Measurements from ENCODE around the gene PSMC4.

PSMC4 gene

GRCh38 chr19:39970675-39971379 lies at the start of gene PSMC4:
Gene PSMC4 (plus strand): TSS chr19:39971165. CDS start chr19:39971203, 38 bp downstream.
- peak; percentile 95 to 96 for DNase-seq

- DNase-seq = no peak
Measured at GRCh38 chr19:39923862-39924261, 47.1 kb upstream of the PSMC4 start.

GRCh38 chr19:39924389-39924788 lies 46.6 kb upstream of the PSMC4 start:
- no peak for DNase-seq

- DNase-seq = no peak
Measured at GRCh38 chr19:39924952-39925351, 46.0 kb upstream of the PSMC4 start.

- DNase-seq = no peak
Measured at GRCh38 chr19:39926170-39926760, 44.7 kb upstream of the PSMC4 start.

- no peak for DNase-seq
Measured at GRCh38 chr19:39927076-39927475, 43.9 kb upstream of the PSMC4 start.

- DNase-seq = no peak
Measured at GRCh38 chr19:39927524-39928356, 43.2 kb upstream of the PSMC4 start.

GRCh38 chr19:39928357-39928725 lies 42.6 kb upstream of the PSMC4 start:
- DNase-seq = no peak

- DNase-seq = no peak
Measured at GRCh38 chr19:39929750-39930149, 41.2 kb upstream of the PSMC4 start.

- no peak for DNase-seq
Measured at GRCh38 chr19:39934584-39935363, 36.2 kb upstream of the PSMC4 start, which contains the start of gene FCGBP. Gene FCGBP (minus strand): TSS chr19:39934634.

- no peak for DNase-seq
Measured at GRCh38 chr19:39935364-39935661, 35.7 kb upstream of the PSMC4 start.

- no peak for DNase-seq
Measured at GRCh38 chr19:39936020-39936419, 34.9 kb upstream of the PSMC4 start.

- no peak for DNase-seq
Measured at GRCh38 chr19:39936622-39937021, 34.3 kb upstream of the PSMC4 start.

- peak; percentile 27 to 38 for DNase-seq
Measured at GRCh38 chr19:39937094-39937720, 33.8 kb upstream of the PSMC4 start.

- no peak for DNase-seq
Measured at GRCh38 chr19:39937787-39938186, 33.2 kb upstream of the PSMC4 start.

GRCh38 chr19:39939556-39939955 lies 31.4 kb upstream of the PSMC4 start:
- DNase-seq = no peak

- DNase-seq = no peak
Measured at GRCh38 chr19:39940221-39940833, 30.6 kb upstream of the PSMC4 start.

- DNase-seq = no peak
Measured at GRCh38 chr19:39941151-39941550, 29.8 kb upstream of the PSMC4 start.

- DNase-seq = peak in 1 of 2 donors; percentile 23
Measured at GRCh38 chr19:39941615-39942365, 29.2 kb upstream of the PSMC4 start.

GRCh38 chr19:39942366-39942730 lies 28.6 kb upstream of the PSMC4 start:
- DNase-seq = no peak

GRCh38 chr19:39943586-39943985 lies 27.4 kb upstream of the PSMC4 start:
- no peak for DNase-seq

GRCh38 chr19:39946532-39946931 lies 24.4 kb upstream of the PSMC4 start:
- DNase-seq = no peak
